HG03039 (cell line): ENCODE results near the gene CYP46A1.
"Not testable (repeated sequence)": the region's sequence is repeated elsewhere in the genome, so short reads cannot be mapped to it uniquely, and the experiment has no call there.

Experiments
- ATAC-seq: cut with Tn5 transposase; IDR thresholded peaks from one replicate; pipeline ENCODE4 v1.9.1; 2021; ENCODE audit warnings: mild to moderate bottlenecking, moderate library complexity; ENCODE audit not compliant: unreplicated experiment

CYP46A1 gene

DNA sequence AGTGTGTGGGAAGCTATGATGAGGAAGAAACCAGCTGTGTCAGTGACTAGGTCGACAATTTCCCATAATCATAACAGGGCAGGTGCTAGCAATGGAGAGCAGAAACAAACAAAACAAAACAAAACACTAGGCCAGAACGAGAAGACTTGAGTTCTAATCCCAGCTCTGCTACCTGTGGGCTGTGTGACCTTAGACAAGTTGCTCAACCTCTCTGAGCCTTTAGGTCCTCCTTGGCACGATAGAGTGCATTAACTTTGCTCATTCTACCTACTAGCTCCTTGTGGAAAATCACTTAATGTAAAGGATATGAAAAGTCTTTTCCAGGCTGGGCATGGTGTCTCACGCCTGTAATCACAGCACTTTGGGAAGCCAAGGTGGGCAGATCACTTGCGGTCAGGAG is 27.9 kb upstream of the CYP46A1 start:
- ATAC-seq = no peak

DNA sequence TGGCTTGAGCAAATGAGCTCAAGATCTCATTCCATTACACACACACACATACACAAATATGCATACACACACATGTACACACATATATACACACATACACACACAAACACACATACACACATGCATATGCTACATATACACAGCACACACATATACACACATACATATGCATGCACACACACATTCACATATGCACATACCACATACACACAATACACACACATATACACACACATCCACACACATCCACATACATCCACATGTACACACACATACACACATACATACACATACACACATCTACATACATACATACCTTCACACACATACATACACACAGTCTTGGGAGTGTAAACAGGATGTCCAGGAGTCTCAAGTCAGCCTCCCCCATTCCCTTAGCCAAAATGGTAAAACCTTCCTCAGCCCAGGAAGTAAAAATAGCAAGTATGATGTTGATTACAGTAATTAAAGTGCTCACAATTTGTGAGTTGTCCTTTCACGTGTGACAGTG is 26.4 kb upstream of the CYP46A1 start:
- ATAC-seq = no peak

DNA sequence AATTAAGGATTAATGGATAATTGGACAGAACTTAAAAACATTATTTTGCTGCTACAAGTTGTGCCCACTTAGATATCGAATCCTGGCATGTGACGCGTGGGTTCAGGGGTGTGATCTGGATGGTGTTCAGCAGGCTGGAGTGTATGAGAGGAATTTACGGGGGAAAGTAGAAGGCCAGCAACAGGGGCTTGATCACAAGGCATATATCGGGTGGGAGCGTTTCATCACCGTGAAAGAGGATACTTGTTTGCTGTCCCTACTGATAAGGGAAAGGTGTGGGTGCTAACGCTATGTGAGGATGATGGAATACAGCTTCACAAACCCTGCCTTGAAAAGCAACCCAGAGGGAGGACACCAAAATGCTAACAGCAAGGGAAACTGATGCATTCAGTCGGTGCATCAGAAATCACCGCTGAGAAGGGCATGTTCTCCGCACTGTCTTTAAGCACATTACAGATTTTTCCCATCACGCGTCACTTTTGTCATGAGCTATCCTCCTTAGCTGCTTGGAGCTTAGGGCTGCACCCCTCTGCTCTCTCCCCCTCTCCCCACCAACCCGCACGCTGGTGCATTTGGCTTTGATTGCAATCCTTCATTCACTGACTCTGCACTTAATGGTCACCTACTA is 25.8 kb upstream of the CYP46A1 start:
- ATAC-seq = no peak

DNA sequence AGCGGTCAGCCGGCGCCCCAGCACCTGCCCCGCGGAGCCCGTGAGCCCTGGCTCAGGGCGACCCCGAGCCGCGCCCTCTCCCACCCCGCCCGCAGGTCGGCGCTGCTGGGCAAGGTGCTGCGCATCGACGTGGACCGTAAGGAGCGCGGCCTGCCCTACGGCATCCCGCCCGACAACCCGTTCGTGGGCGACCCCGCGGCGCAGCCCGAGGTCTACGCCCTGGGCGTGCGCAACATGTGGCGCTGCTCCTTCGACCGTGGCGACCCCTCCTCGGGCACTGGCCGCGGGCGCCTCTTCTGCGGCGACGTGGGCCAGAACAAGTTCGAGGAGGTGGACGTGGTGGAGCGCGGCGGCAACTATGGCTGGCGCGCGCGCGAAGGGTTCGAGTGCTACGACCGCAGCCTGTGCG is 24.8 kb upstream of the CYP46A1 start:
- no peak for ATAC-seq

DNA sequence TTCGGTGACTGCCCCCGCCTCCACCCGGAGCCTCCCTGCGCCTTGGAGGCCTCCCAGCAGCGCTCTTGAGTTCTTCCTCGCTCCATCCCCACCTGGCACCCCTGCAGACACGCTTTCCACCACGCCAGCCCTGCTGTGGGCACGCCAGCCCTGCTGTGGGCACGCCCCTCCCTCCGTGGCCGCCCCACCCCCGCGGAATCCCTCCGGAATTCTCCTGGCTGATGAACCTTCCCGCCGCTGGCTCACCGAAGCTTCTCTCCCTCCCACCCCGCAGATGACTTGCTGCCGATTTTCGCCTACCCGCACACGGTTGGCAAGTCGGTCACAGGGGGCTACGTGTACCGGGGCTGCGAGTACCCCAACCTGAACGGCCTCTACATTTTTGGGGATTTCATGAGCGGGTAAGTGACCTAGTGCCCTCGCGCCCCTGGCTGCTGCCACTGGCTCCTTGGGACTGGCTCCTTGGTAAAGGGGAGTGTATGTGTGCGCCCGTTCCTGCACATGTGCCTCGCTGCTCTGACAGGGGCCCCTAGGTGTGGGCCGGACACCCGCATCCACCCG is 24.0 kb upstream of the CYP46A1 start:
- no peak for ATAC-seq

DNA sequence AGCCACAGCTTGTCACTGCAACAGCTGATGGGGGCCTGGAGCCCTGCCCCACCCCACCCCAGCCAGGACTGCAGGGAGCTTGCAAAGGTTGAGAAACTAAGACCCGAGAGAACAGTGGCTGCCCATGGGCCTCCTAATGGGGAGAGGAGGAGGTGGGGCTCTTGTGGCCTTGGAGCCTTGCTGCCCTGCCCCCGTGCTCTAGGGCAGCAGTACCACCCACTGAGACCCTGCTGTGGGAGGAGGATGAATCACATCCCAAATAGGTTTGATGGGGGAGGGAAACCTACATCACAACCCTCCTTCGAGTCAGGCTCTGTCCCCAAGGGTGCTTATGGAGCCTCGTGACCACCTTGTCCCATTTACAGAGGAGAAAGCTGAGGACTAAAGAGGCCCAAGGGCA is 23.3 kb upstream of the CYP46A1 start:
- no peak for ATAC-seq

DNA sequence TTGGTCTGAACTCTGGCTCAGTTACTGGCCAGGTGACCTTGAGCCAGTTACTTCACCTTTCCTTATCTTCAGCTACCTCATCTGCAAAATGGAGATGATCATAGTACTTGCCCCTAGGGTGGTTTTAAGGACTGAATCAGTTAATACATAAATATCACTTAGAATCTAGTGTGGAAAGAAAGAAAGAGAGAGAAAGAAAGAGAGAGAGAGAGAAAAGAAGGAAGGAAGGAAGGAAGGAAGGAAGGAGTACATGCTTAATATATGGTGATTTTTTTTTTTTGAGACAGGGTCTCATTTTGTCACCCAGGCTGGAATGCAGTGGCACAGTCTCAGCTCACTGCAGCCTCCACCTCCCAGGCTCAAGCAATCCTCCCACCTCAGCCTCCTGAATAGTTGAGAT is 22.9 kb upstream of the CYP46A1 start:
- not testable (repeated sequence) for ATAC-seq

DNA sequence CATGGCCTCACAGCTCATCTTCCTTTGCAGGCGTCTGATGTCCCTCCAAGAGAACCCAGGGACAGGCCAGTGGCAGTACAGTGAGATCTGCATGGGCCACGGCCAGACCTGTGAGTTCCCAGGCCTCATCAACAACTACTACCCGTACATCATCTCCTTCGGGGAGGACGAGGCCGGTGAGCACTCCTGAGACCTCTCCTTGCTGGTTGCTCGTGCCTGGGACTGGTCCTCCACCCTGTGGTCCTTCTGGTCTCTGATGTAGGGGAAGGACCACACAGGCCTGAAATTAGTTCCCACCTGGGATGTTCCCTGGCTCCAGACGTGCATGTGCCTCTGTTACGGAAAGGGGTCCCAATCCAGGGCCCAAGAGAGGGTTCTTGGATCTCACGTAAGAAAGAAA is 21.3 kb upstream of the CYP46A1 start:
- ATAC-seq = no peak

DNA sequence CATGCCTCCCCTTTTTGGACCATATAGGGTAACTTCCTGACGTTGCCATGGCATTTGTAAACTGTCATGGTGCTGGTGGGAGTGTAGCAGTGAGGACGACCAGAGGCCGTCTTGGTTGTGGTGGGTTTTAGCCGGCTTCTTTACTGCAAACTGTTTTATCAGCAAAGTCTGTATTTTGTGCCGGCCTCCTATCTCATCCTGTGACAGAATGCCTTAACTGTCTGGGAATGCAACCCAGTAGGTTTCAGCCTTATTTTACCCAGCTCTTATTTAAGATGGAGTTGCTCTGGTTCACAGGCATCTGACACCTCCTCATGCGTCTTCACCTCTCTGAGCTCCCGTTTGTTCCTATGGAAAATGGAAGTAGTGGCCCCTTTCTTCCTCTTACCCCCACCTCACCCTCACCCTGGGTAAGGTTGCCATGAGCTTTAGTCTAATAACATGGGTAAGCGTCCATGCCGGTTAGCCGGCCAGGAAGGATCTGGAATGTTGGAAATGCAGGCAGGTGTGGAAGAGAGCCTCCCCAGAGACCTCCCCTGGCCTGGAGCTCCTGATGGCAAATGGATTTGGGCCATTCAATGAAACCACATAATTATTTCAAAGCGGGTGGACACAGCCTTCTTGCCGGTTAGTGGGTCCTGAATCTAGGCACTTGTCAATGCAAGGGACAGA is 20.6 kb upstream of the CYP46A1 start:
- ATAC-seq = no peak

DNA sequence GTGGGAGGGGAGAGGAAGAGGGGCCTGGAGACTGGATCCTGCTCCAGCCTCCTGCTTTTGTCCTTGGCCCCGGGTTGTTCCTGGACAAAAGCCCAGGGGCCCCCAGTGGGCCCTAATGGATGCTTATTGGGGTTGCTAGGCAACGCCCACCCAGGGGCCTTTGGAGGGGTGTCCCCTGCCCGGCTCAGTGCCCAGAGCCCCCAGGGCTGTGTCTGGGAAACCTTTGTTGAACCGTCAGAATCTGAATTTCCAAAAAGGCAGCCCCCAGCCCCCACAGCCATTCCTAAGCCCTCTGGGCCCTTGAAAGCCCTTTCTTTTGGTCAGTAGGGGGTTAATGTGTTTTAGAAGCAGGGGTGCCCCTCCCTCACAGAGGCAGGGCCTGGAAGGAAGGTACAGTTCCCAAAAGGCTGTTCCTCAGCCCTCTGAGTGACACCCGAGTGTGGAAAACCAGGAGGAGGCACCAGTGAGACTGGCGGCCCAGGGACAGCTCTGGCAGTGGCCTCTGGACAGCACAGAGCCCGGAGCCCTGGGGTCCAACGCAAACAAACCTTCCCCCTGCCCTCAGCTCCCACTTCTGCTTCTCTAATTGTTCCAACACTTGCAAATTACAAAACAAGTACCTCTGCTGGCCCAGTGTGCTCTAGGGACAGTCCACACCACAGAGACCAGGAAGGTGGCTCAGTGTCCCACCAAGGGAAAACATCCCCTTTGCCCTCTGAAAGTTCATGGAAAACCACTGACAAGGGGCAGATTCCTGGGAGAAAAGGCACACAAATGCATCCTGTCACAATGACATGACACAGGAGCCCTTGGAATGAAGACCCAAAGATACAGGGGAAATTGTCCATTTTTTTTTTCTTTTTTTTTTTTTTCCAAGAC is 19.8 kb upstream of the CYP46A1 start:
- ATAC-seq = no peak

DNA sequence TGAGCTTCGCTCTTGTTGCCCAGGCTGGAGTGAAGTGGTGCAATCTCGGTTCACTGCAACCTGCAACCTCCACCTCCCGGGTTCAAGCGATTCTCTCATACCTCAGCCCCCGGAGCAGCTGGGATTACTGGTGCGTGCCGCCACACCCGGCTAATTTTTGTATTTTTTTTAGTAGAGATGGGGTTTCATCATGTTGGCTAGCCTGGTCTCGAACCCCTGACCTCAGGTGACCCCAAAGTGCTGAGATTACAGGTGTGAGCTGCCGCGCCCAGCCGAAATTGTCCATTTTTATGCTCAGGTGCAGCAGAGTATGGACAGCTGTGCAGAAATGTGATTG is 19.2 kb upstream of the CYP46A1 start:
- ATAC-seq = no peak

DNA sequence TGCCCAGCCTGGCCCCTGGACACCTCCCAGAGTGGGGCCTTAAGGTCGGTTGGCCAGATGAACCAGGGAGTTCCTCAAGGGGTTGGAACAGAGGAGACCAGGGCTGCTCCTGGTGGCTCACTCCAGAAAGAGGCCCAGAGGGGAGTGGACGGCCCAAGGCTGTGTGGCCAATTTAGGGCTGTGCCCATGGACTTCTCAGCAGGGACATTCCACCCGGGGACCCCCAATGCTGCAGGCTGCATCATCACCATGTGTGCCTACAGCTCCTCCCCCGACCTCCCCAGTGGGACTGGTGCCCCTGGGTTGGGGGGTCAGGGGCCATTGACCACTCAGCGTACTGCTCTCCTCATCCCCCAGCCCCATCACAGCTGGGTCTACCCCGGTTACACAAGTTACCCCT is 17.6 kb upstream of the CYP46A1 start:
- no peak for ATAC-seq

DNA sequence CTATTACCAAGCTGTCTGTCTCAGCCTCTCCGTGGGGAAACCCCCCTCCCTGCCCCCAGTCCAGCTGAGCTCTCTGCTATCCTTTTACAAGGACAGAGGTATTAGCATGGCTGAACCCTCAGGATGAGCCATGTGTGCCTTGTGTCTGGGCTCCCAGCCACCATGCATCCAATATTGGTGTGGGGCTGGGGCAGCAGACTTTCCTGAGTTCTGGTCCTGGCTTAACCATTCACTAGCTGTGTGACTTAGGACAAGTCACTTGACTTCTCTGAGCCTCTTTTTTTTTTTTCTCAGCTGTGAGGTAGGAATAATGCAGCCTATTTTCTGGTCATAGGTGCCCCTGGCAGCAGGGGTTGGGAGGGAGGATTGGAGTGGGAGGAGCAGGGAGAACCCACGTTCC is 17.1 kb upstream of the CYP46A1 start:
- ATAC-seq = no peak

DNA sequence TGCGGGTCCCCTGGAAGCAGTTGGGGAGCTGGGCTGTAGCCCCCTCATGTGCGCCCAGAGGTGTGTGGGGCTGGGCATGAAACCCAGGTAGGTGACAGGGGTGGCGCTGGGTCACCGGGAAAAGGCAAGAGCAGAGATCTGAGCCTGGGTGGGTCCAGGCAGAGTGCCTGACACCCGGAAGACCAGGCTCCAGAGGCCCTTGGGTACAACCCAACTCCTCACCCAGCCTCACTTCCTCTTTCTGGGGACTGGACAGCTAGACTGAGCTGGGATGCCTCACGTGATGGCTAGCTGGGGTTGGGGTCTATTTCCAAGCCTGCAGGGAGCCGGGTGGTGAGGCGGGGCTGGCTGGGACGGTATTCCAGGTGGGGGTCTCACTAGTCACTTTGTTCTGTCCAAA is 16.3 kb upstream of the CYP46A1 start:
- ATAC-seq = no peak

DNA sequence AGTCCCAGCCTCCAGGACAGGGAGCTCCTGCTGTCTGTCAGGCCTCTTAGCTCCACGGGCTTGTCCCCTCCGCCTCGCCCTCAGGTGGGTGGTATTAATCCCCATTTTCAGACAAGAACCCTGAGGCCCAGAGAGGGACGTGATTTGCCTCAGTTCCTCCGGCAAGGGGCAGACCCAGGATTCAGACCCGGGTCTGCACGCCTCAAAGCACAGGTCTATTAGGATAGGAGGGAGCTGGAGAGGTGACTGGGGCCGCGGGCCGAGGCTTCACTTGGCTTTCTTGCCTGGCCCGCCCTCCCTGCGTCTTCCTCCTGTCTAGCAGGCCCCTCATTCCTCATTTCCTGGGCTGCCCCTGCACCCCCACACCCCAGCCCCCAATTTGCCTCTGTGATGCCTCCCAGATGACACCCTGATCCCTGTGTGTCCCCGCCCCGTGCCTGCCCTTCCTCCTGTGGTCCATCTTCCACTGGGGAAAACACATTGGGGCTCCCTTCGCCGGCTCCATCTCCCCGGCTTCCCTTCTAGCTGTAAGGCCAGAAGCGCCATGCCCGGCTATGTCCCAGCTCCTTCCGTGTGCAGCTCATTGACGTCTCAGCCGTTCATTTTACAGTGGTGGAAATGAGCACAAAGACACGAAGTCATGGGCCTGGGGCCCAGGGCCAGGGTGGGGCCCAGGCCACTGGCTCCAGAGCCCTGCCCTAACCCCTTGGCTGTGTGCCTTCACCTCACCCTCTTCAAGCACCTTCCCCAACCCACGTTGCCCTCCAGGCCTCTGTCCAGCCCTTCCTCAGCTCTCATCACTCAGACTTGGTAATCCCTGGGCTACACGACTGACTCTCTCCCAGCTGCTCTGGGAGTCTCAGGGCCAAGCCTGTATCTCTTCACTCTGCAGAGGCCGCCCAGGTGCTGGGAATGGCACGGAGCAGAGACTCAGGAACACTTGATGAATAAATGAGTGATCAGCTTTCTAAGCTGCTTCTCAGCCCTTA is 15.5 kb upstream of the CYP46A1 start:
- ATAC-seq = no peak

DNA sequence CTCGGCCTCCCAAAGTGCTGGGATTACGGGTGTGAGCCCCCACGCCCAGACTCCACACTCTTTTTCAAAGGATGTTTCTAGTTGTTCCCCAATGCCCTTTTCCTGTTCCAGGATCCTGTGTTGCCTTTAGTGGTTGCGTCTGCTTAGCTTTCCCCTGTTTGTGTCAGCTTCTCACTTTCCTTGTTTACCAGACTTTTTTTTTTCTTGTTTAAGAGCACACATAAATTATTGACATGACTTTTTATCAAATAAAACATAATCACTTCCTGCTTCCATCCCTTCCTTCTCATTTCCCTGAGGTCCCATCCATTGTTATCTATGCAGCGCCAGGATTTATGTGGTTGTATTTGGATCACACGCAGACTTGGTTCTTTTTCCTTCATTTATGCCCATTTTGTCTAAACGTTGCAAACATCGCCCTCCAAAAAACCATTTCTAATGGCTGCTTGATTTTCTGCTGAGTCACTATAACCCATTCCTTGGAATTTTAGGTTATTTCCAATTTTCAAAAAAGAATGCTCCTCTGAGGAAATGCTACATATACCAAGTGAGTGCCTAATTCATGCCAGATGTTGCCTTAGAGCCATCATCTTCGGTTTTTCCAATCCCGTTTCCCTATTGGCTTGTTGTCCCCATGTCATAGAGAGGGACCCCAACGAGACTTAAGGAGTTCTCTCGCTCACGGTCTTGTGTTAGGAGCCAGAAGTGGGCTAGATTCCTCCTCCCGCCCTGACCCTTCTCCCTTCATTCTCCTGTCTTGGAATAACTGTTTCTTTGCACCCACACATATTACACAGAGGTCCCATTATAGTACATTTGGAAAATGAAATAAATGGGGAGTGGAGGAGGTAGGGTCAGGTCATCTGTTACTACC is 13.5 kb upstream of the CYP46A1 start:
- ATAC-seq = no peak

DNA sequence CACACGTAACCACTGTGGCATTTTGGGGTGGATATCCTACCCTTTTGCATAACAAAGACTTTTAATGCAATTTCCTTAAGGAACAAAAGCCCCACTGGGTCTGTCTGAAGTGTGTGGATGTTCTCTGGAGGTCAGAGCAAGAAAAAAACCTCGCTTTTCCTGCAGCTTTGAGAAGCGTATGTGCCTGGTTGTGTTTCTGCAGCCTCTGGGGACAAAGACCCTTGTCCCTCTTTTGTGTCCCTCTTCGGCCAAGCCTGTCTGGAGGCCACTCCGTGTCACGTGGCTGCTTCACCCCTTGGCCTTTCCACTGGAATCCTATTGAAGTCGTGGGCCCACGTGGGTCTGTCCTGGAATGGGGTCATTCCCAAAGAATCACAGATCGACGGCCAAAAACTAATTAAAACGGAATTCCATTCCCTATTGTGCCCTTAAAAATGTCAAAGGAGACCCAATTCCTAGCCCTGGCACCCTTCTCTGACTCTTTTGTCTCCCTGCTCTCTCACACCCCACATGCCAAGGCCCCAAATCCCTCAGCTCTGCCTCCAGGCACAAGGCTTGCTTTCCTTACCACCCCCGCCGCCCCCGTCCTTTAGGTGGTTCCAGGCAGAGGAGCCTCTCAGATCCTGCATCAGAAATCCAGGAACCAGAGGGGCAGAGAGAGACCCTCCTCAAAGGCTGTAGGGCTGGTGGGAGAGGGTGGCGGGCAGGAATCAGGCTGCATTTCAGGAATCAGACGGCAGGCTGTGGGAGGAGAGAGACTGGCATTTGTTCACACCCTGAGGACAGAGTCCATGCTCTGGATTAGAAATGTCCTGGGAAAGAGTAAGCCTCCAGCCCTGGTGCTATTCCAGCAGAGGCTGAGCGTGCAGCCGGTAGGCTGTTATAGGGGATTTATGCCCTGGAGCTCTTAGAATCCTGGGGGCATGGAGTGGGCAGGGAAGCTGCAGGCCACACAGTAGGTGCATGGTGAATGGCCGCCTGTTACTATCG is 12.6 kb upstream of the CYP46A1 start:
- no peak for ATAC-seq
